GM19372 (cell line): ENCODE results near the gene PRRG2.
A peak's percentile ranks its signal among the peaks of the same experiment; 100 is the strongest.

Source experiments
- ATAC-seq: cut with Tn5 transposase; IDR thresholded peaks from one replicate; pipeline ENCODE4 v1.9.1; 2021; ENCODE audit warnings: mild to moderate bottlenecking, low read depth, moderate library complexity; ENCODE audit not compliant: unreplicated experiment

Gene PRRG2

GRCh38 chr19:49636233-49636932, 55.3 kb downstream of the PRRG2 start:
- ATAC-seq = no peak

- ATAC-seq = no peak
Observed at GRCh38 chr19:49637821-49638738, 57.0 kb downstream of the PRRG2 start.

DNA sequence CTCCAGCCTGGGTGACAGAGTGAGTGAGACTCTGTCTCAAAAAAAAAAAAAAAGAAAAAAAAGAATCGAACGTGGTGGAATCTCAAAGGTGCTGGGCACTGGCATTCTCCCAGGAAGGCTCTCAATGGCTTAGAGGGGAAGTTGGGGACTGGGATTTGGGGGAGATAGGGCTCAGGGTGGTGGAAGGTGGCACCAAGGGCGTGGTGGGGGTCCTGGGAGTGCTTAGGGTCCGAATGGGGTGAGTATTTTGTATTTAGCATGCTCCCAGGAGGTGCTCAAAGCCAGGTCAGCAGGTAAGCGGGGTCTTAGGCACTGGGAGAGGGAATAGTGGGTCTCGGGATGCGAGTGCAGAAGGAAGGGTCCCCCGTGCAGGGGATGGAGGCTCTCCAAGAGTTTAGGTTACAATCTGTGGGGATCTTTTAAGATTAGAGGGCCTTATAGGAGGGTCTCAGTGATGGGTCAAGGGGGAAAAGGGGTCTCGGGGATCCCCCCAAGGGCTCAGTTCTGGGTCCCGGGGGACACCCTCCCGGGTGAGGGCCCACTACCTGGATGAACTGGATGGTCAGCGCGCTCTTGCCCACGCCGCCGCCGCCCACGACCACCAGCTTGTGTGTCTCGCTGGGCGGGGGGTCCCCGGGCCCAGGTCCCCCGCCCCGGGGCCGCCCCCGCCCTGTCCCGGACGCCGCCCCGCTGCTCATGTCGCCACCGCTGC, 58.4 kb downstream of the PRRG2 start:
- no peak for ATAC-seq

DNA sequence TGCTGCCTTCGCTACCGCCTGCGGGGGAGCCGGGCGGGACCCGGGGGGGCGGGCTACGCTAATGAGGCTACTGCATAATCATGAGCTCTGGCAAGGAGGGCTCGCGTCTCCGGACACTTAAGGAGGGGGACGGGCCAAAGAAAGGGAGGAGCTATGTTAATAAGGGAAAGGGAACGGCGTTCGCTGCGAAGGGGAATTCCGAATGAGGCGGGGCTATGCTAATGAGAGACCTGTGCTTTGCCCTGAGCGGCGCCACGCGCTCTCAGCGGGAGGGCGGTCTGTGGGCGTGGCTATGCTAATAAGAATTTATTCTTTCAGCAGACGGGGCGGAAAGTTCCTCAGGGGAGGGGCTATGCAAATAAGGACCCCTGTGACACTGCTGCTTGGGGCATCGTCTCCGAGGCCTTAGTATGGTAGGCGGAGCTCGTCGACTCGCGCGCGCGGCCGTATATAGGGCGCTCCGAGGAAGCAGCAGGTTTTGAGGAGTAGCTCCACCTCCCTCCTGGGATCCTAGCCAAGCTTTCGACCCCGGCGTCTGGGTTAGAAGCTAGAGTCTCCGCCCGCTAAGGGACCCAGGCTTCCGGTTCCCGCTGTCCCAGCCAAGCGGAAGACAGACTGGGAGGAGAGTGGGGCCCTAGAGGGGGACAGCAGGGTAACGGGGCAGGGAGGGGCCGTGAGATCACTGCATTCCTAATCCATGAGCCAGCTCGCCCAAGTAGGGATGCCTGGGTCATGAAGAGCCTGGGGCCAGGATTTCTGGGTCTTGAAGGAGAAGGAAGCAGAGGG, 59.2 kb downstream of the PRRG2 start, which contains the start of gene RRAS:
TSS of gene RRAS (minus strand) at position 31 of the 786 bp plus-strand sequence. CDS start 45 bp downstream, outside the sequence.
- peak; percentile 54 for ATAC-seq
